ENCODE results near the gene FOXRED2. TPM values are rescaled to one million over a fixed set of nuclear protein-coding genes. Genes with fewer than 3 reads are reported as not detected.
"Not testable (repeated sequence)": the region's sequence is repeated elsewhere in the genome, so short reads cannot be mapped to it uniquely, and the experiment has no call there.

Gene FOXRED2
- total RNA-seq, 2 experiments from 2014 or later, result 16.7 to 17.5 TPM

GRCh38 chr22:36541831-36542411, 35.1 kb upstream of the FOXRED2 start:
- Mint-ChIP-seq H3K27ac (peak overlapping the region; percentile 87), H3K4me3 (peak overlapping the region; percentile 43), H3K27me3 (peaks cover 8% of the 10 kb centered on the region), H3K36me3 (ENCODE audit: low read depth) (no peaks in the 10 kb centered on the region), H3K9me3 (no peaks in the 10 kb centered on the region), H3K4me1 (ENCODE audit: low read depth) (peaks cover 15% of the 10 kb centered on the region)
- ChIA-PET POLR2A (interaction anchor here (0.9 to 4.5 kb wide), 2 partner anchors 9 to 13 kb away, joined by 3 to 31 read pairs; partner anchors contain the start of gene EIF3D), CTCF (interaction anchor here (1.4 to 1.5 kb wide), 2 partner anchors 10 to 314 kb away, joined by 3 read pairs; no protein-coding TSS in a partner anchor)
- peak; percentile 93 for ATAC-seq
- peak; percentile 74 for DNase-seq
- no peak for TF ChIP-seq CTCF (IDR thresholded peaks at IDR 0.05)
- intact Hi-C loops (cut with micrococcal nuclease), result no loop called here

DNA sequence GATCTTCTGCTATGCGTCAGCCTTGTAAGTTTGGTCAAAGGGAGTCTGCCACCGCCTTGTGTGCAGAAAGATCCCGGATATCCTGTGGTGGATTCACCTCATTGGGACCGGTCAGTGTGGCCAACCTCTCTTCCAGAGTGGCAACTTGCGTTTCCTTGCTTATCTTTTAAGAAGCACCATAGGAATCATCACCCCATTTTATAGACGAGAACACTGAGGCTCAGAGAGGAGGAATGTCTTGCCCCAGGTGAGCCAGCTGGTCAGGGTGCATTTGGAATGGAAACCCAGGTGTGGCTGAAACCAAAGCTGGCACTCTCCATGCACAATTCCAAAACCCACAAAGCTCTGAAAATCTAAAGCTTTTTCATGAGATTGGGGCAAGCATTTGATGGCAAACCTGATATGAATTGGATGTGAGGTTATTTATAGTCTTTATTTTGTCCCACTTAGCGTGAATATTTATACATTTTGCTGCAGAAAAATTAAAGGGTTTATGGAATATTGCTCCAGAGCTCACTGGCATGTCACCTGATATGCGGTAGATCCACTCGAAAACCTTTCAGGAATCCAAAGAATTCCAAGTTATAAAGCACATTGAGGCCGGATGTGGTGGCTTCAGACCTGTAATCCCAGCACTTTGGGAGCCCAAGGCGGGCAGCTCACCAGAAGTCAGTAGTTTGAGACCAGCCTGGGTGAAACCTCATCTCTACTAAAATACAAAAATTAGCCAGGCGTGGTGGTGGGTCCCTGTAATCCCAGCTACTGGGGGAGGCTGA, 34.2 kb upstream of the FOXRED2 start:
- H3K27ac Mint-ChIP-seq, result peak overlapping the region; percentile 30
- peaks cover 13% of the 10 kb centered on the region for H3K4me1 Mint-ChIP-seq (ENCODE audit: low read depth)
- intact Hi-C loops (cut with micrococcal nuclease), result no loop called here
- no peak for TF ChIP-seq CTCF (IDR thresholded peaks at IDR 0.05)
- ChIA-PET POLR2A (interaction anchor here (4.5 kb wide), 1 partner anchor 12 kb away, joined by 31 read pairs; the partner anchor contains the start of gene EIF3D), CTCF (interaction anchor here (1.5 kb wide), 1 partner anchor 11 kb away, joined by 3 read pairs; no protein-coding TSS in a partner anchor)
- ATAC-seq (no peak), DNase-seq (no peak)
- H3K27me3 Mint-ChIP-seq, result peaks cover 2% of the 10 kb centered on the region
- no peaks in the 10 kb centered on the region for H3K36me3 Mint-ChIP-seq (ENCODE audit: low read depth)
- H3K9me3 Mint-ChIP-seq, result no peaks in the 10 kb centered on the region
- no peak overlapping the region for H3K4me3 Mint-ChIP-seq

- POLR2A ChIA-PET, result interaction anchor here (0.8 kb wide), 1 partner anchor 10 kb away, joined by 4 read pairs; no protein-coding TSS in a partner anchor
- DNase-seq (no peak), ATAC-seq (no peak)
- no peak for TF ChIP-seq CTCF (IDR thresholded peaks at IDR 0.05)
- Mint-ChIP-seq H3K4me3 (no peak overlapping the region), H3K9me3 (no peaks in the 10 kb centered on the region), H3K36me3 (ENCODE audit: low read depth) (no peaks in the 10 kb centered on the region), H3K27ac (no peak overlapping the region), H3K27me3 (no peaks in the 10 kb centered on the region), H3K4me1 (ENCODE audit: low read depth) (peaks cover 9% of the 10 kb centered on the region)
- CTCF ChIA-PET, result interaction anchor here (0.7 kb wide), 1 partner anchor 8 kb away, joined by 4 read pairs; no protein-coding TSS in a partner anchor
- intact Hi-C loops (cut with micrococcal nuclease), result no loop called here
These were observed 31.7 kb upstream of the FOXRED2 start for GRCh38 chr22:36538529-36538928.

DNA sequence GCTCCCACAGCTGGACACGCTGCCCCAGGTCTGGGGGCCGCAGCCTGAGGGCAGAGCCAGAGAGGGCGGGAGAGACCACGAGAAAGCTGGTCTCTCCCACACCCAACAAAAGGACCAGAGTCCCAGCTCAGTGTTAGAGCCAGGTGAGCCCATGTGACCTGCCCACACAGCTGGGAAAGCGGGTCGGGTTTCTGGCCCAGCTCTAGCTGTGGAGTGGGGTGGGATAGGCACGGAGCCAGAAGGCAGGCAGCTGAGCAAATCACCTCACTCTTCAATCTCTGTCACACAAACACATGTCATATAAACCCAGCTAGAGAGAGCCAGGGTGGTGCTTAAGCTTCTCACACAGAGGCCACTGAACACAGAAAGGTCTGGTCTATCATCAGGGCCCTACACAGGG, 29.9 kb upstream of the FOXRED2 start:
- H3K36me3 Mint-ChIP-seq (ENCODE audit: low read depth), result no peaks in the 10 kb centered on the region
- intact Hi-C loops (cut with micrococcal nuclease), result no loop called here
- H3K4me3 Mint-ChIP-seq, result no peak overlapping the region
- no peaks in the 10 kb centered on the region for H3K9me3 Mint-ChIP-seq
- H3K4me1 Mint-ChIP-seq (ENCODE audit: low read depth), result peaks cover 1% of the 10 kb centered on the region
- DNase-seq (no peak), ATAC-seq (no peak)
- H3K27me3 Mint-ChIP-seq, result no peaks in the 10 kb centered on the region
- no peak for TF ChIP-seq CTCF (IDR thresholded peaks at IDR 0.05)
- ChIA-PET CTCF (no interaction called here), POLR2A (no interaction called here)
- no peak overlapping the region for H3K27ac Mint-ChIP-seq

DNA sequence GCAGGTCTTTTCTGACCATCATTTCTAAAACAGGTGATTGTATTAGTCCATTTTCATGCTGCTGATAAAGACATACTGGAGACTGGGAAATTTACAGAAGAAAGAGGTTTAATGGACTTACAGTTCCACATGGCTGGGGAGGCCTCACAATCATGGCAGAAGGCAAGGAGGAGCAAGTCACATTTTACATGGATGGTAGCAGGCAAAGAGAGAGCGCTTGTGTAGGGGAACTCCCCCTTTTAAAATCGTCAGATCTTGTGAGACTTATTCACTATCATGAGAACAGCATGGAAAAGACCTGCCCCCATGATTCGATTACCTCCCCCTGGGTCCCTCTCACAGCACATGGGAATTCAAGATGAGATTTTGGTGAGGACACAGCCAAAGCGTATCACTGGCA, 26.5 kb upstream of the FOXRED2 start:
- H3K36me3 Mint-ChIP-seq (ENCODE audit: low read depth); H3K9me3 Mint-ChIP-seq; POLR2A ChIA-PET; CTCF ChIA-PET; DNase-seq; intact Hi-C loops (cut with micrococcal nuclease); H3K4me3 Mint-ChIP-seq; H3K27me3 Mint-ChIP-seq; ATAC-seq; H3K4me1 Mint-ChIP-seq (ENCODE audit: low read depth); H3K27ac Mint-ChIP-seq: not testable (repeated sequence)

Measured in activated CD8-positive, alpha-beta T cell treated with anti-CD3 and anti-CD28 coated beads for 36 hours (primary cell).